ENCODE measurements around the gene HDAC9.

HDAC9 gene

GRCh38 chr7:18489624-18490023 is 5.9 kb upstream of the HDAC9 start:
- DNase-seq (ENCODE audit: low read depth, low spot score) = no peak
- no peak overlapping the region for H3K4me3 ChIP-seq (ENCODE audit: low read length)

GRCh38 chr7:18491871-18492270 is 3.7 kb upstream of the HDAC9 start:
- no peak for DNase-seq (ENCODE audit: low read depth, low spot score)
- H3K4me3 ChIP-seq (ENCODE audit: low read length) = no peak overlapping the region

GRCh38 chr7:18494406-18494805 is 1.1 kb upstream of the HDAC9 start:
- H3K4me3 ChIP-seq (ENCODE audit: low read length) = no peak overlapping the region
- no peak for DNase-seq (ENCODE audit: low read depth, low spot score)

DNA sequence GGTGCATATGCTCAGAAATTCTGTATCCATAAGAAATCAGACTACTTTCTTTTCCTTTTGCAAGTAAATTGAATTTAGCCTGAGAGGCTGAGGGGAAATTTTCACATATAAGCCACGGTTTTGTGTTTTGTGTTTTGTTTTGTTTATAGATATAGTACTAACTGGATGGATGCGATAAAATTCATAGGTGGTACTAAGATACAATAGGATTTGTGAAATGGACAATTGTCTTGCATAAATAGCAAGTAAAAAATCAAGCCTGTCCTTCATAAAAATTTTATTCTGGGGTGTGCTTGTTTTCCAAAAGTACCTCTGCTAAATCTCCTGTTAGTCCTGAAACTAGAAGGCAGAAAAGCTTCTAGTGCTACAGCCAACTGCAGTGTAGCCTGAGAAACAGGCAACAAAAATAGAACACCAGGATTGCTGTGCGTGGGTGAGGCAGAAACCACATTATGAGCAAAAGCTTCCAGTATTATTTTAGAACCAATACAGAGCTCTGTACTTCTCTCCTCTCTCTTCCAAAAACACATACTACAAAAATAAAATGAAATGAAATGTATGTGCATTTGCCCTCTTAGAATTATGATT is 634 bp upstream of the HDAC9 start:
- no peak overlapping the region for H3K4me3 ChIP-seq (ENCODE audit: low read length)
- DNase-seq (ENCODE audit: low read depth, low spot score) = no peak

GRCh38 chr7:18496341-18496700 is 772 bp downstream of the HDAC9 start:
- no peak for DNase-seq (ENCODE audit: low read depth, low spot score)
- H3K4me3 ChIP-seq (ENCODE audit: low read length) = no peak overlapping the region

DNA sequence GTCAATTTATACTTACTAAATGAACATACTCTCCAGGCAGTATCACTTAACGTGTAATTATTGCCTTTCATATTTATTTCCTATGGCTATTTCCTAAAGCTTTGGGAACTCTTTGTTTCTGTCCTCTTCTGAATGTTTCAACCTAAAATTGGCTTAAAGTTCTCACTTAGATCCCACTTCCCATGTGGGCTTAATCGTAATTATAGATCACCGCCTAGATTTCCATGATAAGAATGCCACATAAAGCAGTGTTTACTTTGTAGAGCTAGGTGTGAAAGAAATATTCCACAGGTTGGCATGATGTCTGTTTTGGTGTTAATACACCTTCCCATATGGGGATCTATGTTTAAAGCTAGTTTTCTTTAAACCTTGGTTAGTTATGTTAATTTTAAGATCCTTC is 1.5 kb downstream of the HDAC9 start:
- DNase-seq (ENCODE audit: low read depth, low spot score) = no peak
- no peak overlapping the region for H3K4me3 ChIP-seq (ENCODE audit: low read length)

DNA sequence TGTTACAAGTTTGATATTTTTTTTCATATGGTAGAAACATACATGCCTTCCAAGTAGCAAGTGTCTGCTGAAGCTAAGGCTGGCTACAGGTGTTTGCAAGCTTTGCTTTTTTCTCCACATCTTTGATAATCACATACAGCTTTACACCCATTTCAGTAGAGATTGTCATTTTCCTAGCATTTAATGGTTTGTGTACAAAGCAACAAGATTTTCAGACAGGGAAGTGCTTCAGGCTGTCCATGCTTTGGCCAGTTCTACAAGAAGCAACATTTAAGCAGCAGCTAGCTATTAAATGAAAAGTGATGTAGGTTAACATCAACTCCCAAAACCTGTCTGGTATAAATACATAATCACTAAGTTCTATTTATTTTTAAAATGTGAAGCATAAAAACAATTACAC is 2.3 kb downstream of the HDAC9 start:
- DNase-seq (ENCODE audit: low read depth, low spot score) = no peak
- H3K4me3 ChIP-seq (ENCODE audit: low read length) = no peak overlapping the region

DNA sequence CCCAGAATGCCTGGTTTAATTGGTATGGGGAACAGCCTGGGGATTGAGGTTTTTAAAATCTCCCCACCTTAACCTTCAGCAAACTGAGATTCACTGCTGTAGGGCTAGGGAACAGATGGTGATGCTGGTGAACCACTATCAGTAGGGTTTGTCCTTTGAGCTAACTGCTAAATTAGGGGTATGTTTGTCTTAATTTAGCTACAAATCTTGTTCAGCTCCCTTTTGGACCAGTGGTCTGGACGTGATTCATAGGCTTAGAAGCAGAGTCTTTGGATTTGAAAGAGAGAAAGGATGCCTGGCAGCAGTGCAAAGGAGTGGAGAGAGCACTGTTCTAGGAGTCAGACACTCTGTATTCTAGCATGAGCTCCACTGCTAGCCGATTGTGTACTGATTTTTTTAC is 2.8 kb downstream of the HDAC9 start:
- no peak for DNase-seq (ENCODE audit: low read depth, low spot score)
- no peak overlapping the region for H3K4me3 ChIP-seq (ENCODE audit: low read length)

DNA sequence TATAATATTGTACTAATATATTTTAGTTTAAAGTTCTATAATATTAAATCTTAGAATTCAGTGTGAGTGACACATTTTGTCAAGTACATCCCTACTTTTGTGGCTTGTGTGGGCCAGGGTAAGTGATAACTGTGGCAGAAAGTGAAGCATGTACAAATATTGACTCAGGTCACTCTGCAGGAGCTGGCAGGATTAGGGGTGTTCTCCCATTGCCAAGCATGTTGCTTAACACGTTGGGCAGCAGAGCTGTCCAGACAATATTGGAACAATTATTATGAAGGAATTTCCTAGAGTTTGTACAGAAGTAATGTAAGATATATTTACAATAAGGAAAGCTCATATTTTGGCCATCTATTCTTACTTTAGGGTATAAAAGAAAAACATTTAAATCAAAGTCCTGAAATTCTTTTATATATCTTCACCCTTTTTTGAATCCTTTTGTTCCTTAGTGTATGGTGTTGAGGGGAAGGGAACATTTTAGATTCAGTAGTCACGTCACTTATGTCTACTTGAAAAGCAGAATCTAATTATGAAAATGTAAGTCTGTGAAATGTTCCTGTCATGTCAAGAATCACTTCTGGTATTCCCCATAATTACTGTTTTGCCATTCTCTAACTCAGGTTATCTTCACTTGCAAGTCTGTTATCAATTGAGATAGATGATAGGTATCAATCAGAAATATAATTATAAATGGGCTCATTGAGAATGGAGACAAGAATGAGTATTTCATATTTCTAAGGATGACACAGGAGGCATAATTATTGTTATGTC is 4.0 kb downstream of the HDAC9 start:
- DNase-seq (ENCODE audit: low read depth, low spot score) = no peak
- no peak overlapping the region for H3K4me3 ChIP-seq (ENCODE audit: low read length)

GRCh38 chr7:18503126-18503866 is 7.7 kb downstream of the HDAC9 start:
- DNase-seq (ENCODE audit: low read depth, low spot score) = no peak
- no peak overlapping the region for H3K4me3 ChIP-seq (ENCODE audit: low read length)

DNA sequence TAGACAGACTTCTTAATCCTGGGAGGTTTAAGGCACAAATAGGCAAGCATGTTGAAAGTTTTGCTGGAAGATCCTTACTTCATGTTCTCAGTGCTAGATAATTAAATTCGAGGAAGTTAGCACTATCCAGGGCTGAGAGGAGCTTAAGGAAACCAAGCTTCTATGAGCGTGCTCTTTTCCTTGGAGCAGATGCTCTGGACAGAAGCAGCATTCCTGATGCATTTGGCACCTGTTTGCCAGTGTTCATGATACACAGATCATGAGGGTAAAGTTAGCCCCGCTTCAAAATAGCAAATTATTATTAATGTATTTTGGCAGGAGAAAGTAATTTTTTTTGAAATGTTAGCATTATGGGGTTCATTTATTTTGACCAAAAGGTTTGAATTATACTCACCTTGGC is 9.4 kb downstream of the HDAC9 start:
- no peak for DNase-seq (ENCODE audit: low read depth, low spot score)
- no peak overlapping the region for H3K4me3 ChIP-seq (ENCODE audit: low read length)

DNA sequence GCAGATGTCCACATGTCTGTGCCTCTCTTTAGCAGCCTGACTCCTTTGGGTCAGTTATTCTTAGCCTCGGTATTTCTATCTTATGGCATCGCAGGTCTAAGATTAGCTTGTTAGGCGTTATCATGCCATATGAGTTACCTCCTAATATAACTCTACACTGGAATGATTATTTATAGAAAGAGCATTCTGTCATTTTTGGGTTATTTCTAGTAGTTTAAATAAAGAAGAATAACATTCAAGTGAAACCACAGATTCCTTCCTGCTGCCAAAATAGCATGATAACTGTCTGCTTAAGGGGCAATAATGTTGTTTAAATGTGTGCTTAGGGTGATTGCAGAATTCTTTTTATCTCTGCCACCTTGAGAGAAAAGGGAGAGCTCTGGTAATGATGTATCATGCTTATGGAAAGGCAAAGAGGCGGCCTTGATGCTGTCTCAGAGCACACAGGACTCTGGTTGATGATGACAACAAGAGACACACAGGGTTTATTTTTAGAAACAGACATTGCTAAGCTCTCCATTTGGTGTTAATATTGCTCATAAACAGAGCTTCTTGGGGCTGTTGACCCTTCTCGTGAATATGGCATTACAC is 10.4 kb downstream of the HDAC9 start:
- DNase-seq (ENCODE audit: low read depth, low spot score) = no peak
- H3K4me3 ChIP-seq (ENCODE audit: low read length) = no peak overlapping the region

DNA sequence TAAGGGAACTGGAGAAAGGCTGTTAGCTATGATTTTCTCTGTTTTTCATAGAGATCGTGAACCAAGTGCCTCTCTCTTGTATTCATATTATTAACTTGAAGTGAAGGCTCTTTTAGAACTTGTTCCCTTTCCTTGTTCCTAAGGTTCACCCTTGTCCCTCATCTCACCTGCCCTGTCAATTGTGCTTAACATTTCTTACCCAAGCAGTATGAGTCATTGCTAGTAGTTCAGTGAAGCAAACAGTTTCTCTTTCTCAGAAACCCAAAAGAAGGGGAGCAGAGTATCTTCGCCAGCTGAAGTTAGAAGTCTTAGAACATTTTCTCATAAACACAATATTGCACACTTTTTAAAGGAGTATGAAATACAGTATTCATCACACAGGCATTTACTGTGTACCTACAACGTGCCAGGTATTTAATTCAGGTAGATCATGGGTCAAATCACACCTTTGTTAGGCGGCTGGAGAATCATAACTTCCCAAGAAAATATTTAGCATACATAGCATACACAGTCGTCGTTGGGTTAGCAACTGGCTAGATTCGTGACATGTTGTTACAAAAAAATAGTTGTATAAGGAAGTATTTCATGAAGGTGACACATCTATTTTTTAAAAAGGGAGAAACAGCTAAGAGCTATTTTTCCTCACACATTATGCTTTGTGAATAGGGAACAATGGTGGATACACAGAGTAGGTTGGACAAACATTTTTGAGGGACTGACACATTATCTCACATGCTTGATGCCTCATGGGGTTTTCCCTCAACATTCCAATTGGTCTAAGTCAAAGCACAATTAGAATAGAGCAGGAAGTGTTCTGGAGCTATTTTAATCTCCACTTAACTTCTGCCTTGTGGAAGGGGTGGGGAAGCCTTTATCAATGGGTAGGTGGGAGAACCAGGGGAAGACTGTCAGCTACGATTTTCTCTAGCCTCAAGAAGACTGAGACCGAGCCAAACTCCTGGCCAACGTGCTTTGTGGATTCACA is 13.2 kb downstream of the HDAC9 start:
- no peak overlapping the region for H3K4me3 ChIP-seq (ENCODE audit: low read length)
- DNase-seq (ENCODE audit: low read depth, low spot score) = no peak

DNA sequence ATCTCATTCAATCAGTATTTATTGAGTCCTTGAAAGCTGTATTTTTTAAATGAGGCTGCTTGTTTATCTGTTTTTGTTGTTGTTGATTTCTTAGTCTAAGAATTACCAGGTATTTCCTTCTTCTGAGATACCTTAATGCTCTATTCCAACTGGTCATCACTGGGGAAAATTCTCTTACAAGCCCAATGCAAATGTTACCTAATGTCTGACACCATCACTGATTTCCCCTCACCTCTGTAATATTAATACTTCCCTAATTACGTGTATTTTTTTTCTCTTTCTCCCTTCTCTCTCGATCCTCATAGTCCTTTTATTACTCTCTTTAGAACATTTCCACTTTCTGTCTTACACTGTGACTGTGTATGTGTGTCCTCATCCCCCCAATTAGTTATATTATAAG is 13.9 kb downstream of the HDAC9 start:
- DNase-seq (ENCODE audit: low read depth, low spot score) = no peak
- no peak overlapping the region for H3K4me3 ChIP-seq (ENCODE audit: low read length)

- no peak overlapping the region for H3K4me3 ChIP-seq (ENCODE audit: low read length)
- no peak for DNase-seq (ENCODE audit: low read depth, low spot score)
Observed at GRCh38 chr7:18511351-18512140, 16.0 kb downstream of the HDAC9 start.

GRCh38 chr7:18513343-18513742 is 17.8 kb downstream of the HDAC9 start:
- H3K4me3 ChIP-seq (ENCODE audit: low read length) = no peak overlapping the region
- DNase-seq (ENCODE audit: low read depth, low spot score) = no peak

- H3K4me3 ChIP-seq (ENCODE audit: low read length) = no peak overlapping the region
- DNase-seq (ENCODE audit: low read depth, low spot score) = no peak
Observed at GRCh38 chr7:18515067-18515466, 19.5 kb downstream of the HDAC9 start.

- no peak overlapping the region for H3K4me3 ChIP-seq (ENCODE audit: low read length)
Observed at GRCh38 chr7:18517646-18518045, 22.1 kb downstream of the HDAC9 start.

More at GRCh38 chr7:18517646-18518045, 22.1 kb downstream of the HDAC9 start:
- no peak for DNase-seq (ENCODE audit: low read depth, low spot score)
